NB4 (cell line): ENCODE measurements around the gene IDI2.

ENCODE experiments used
- DNase-seq: peaks from one replicate; pipeline ENCODE4 v3.0.0; 2010; ENCODE audit warnings: low read depth
- H3K4me3 ChIP-seq: one replicate; pipeline ENCODE4 v1.5.1; 2011; ENCODE audit warnings: mild to moderate bottlenecking, low read depth, low read length, moderate library complexity
- MYC ChIP-seq: IDR thresholded peaks from 2 replicates; pipeline ENCODE4 v1.6.1; 2011; ENCODE audit warnings: low read depth, low read length
- POLR2A ChIP-seq: IDR thresholded peaks from 2 replicates; pipeline ENCODE4 v1.6.1; 2011; ENCODE audit warnings: mild to moderate bottlenecking; ENCODE audit not compliant: insufficient read length; ENCODE audit errors: extremely low read depth
- TF ChIP-seq, protein P1 (sequence below): IDR thresholded peaks from 2 replicates; pipeline ENCODE4 v1.6.1; 2011; ENCODE audit warnings: low read depth, low read length
- TF ChIP-seq, protein P2 (sequence below): IDR thresholded peaks from one replicate; pipeline ENCODE4 v1.5.1; 2012; ENCODE audit warnings: low read depth, low read length

The IDI2 gene

GRCh38 chr10:1033601-1034000, 7.9 kb upstream of the IDI2 start:
- H3K4me3 ChIP-seq, result no peak overlapping the region
- no peak for DNase-seq

GRCh38 chr10:1029838-1030237, 4.2 kb upstream of the IDI2 start:
- TF ChIP-seq MYC (no peak), POLR2A (no peak)
- TF ChIP-seq, protein P1, sequence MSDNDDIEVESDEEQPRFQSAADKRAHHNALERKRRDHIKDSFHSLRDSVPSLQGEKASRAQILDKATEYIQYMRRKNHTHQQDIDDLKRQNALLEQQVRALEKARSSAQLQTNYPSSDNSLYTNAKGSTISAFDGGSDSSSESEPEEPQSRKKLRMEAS, result no peak
- TF ChIP-seq, protein P2, sequence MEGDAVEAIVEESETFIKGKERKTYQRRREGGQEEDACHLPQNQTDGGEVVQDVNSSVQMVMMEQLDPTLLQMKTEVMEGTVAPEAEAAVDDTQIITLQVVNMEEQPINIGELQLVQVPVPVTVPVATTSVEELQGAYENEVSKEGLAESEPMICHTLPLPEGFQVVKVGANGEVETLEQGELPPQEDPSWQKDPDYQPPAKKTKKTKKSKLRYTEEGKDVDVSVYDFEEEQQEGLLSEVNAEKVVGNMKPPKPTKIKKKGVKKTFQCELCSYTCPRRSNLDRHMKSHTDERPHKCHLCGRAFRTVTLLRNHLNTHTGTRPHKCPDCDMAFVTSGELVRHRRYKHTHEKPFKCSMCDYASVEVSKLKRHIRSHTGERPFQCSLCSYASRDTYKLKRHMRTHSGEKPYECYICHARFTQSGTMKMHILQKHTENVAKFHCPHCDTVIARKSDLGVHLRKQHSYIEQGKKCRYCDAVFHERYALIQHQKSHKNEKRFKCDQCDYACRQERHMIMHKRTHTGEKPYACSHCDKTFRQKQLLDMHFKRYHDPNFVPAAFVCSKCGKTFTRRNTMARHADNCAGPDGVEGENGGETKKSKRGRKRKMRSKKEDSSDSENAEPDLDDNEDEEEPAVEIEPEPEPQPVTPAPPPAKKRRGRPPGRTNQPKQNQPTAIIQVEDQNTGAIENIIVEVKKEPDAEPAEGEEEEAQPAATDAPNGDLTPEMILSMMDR, result no peak
- DNase-seq, result no peak
- H3K4me3 ChIP-seq, result no peak overlapping the region

More at GRCh38 chr10:1033601-1034000, 7.9 kb upstream of the IDI2 start:
- TF ChIP-seq, protein P2, result no peak
- TF ChIP-seq MYC (no peak), POLR2A (no peak)
- TF ChIP-seq, protein P1, result no peak

DNA sequence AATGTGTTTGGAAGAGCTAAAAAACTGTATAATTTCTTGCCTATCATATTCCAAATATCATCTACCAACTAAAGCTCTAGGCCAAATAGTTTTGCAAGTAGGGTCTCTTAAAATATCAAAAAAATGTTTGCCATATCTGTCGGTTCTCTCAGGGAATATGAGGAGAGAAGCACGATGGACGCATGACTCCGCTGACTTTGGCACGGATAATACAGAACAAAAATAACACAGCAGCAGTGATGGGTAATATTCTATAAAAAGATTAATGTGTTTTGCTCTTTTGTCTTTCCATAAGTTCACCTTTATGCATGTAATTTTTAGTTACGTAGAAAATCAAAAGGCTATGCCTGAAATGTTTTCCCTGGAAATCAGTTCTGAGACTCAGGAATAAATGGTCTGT, 919 bp upstream of the IDI2 start:
- TF ChIP-seq, protein P1, result no peak
- TF ChIP-seq, protein P2, result no peak
- TF ChIP-seq POLR2A, result no peak
- no peak for TF ChIP-seq MYC
- DNase-seq, result no peak
- no peak overlapping the region for H3K4me3 ChIP-seq

- TF ChIP-seq, protein P2, result no peak
- TF ChIP-seq MYC (no peak), POLR2A (no peak)
- TF ChIP-seq, protein P1, result no peak
- H3K4me3 ChIP-seq, result no peak overlapping the region
- DNase-seq, result no peak
These were observed 1.6 kb downstream of the IDI2 start for GRCh38 chr10:1024103-1024502.

DNA sequence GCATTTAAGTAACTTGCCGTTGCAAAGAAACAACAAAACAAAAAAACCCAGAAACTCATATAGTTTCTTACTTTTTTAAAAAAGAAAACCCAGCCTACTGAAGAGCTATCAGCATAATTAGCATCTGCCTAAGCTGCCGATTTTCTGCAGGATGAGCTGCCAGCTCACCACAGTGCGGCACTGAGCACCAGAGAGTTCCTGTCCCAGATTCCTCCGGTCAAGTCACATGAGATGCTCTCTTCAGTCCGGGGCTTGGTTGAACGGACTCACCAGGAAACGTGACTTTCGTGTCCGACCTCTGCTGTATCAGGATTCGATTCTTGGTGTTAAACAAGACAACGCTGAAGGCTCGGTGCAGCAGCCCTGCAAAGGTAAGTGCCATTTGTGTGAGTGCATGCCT, 3.2 kb downstream of the IDI2 start:
- H3K4me3 ChIP-seq, result no peak overlapping the region
- no peak for DNase-seq
- TF ChIP-seq, protein P2, result no peak
- TF ChIP-seq MYC (no peak), POLR2A (no peak)
- TF ChIP-seq, protein P1, result no peak

DNA sequence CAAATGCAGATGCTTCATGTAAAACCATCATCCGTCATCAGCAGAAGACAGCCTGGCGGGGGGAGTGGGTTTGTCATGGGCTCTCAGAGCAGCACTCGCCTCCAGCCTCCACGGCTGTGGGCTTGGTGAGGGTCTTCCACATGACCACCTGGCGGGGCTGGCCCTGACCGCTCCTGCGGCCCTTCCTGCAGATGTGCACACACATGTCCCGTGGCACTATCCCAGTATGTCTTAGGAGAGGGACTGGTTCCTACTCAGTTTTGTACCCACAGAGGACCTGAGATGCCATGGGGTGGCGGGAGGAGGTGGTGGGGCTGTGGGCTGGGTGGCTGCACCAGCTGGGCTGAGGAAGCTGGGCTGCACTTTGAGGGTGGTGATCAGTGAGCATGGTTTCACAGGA, 4.7 kb downstream of the IDI2 start:
- no peak overlapping the region for H3K4me3 ChIP-seq
- TF ChIP-seq MYC (no peak), POLR2A (no peak)
- TF ChIP-seq, protein P2, result no peak
- TF ChIP-seq, protein P1, result no peak
- no peak for DNase-seq
